ENCODE results near the gene NID1.
A peak's percentile ranks its signal among the peaks of the same experiment; 100 is the strongest.

The NID1 gene

GRCh38 chr1:235950318-235950717, 114.6 kb downstream of the NID1 start:
- no peak for TF ChIP-seq CTCF (IDR thresholded peaks at IDR 0.05; ENCODE audit: control insufficient read depth, extremely low read depth, insufficient read depth)
- H3K4me3 ChIP-seq (ENCODE audit: low read depth, low read length) = no peak overlapping the region
- no peak for DNase-seq (ENCODE audit: low read depth)

GRCh38 chr1:235948774-235949427, 116.0 kb downstream of the NID1 start:
- no peak for TF ChIP-seq CTCF (IDR thresholded peaks at IDR 0.05; ENCODE audit: control insufficient read depth, extremely low read depth, insufficient read depth)
- no peak overlapping the region for H3K4me3 ChIP-seq (ENCODE audit: low read depth, low read length)
- no peak for DNase-seq (ENCODE audit: low read depth)

GRCh38 chr1:235947989-235948388, 116.9 kb downstream of the NID1 start:
- H3K4me3 ChIP-seq (ENCODE audit: low read depth, low read length) = no peak overlapping the region

GRCh38 chr1:235946571-235946981, 118.3 kb downstream of the NID1 start:
- H3K4me3 ChIP-seq (ENCODE audit: low read depth, low read length) = no peak overlapping the region
- no peak for DNase-seq (ENCODE audit: low read depth)
- peak; percentile 38 for TF ChIP-seq CTCF (IDR thresholded peaks at IDR 0.05; ENCODE audit: control insufficient read depth, extremely low read depth, insufficient read depth)

More at GRCh38 chr1:235947989-235948388, 116.9 kb downstream of the NID1 start:
- no peak for TF ChIP-seq CTCF (IDR thresholded peaks at IDR 0.05; ENCODE audit: control insufficient read depth, extremely low read depth, insufficient read depth)
- DNase-seq (ENCODE audit: low read depth) = no peak

GRCh38 chr1:235945775-235946570, 118.9 kb downstream of the NID1 start:
- no peak for DNase-seq (ENCODE audit: low read depth)
- no peak overlapping the region for H3K4me3 ChIP-seq (ENCODE audit: low read depth, low read length)
- no peak for TF ChIP-seq CTCF (IDR thresholded peaks at IDR 0.05; ENCODE audit: control insufficient read depth, extremely low read depth, insufficient read depth)

GRCh38 chr1:235943581-235944114, 121.2 kb downstream of the NID1 start:
- no peak for TF ChIP-seq CTCF (IDR thresholded peaks at IDR 0.05; ENCODE audit: control insufficient read depth, extremely low read depth, insufficient read depth)
- no peak for DNase-seq (ENCODE audit: low read depth)

More at GRCh38 chr1:235943581-235944114, 121.2 kb downstream of the NID1 start:
- H3K4me3 ChIP-seq (ENCODE audit: low read depth, low read length) = no peak overlapping the region

Measured in LNCaP clone FGC (cell line).